SK-N-SH (cell line): ENCODE results near the gene EBF4. TPM values are rescaled to one million over a fixed set of nuclear protein-coding genes. Genes with fewer than 3 reads are reported as not detected.

ENCODE experiments used
- CTCF ChIA-PET: fragments of 300-600, 350-600 bp; formaldehyde crosslinking; extraction: SDS; loops from one replicate; lab custom pipeline; 2021; lab: Yijun Ruan, JAX
- POLR2A ChIA-PET: fragments of 350-600 bp; sonication (Branson Sonifier 250); formaldehyde crosslinking; extraction: SDS; loops from one replicate; lab custom pipeline; 2020; ENCODE audit warnings: antibody characterized with exemption, inconsistent platforms; lab: Yijun Ruan, JAX
- DNase-seq: peaks from one replicate; pipeline ENCODE4 v3.0.0; 2012
- H2AFZ ChIP-seq: fragments of 200-600 bp; sonication (generic); 2 replicates; pipeline ENCODE4 v1.8.1; 2016; ENCODE audit warnings: antibody characterized with exemption, mild to moderate bottlenecking, low read depth
- H3F3A ChIP-seq: fragments of 200-600 bp; sonication (generic); replicated peaks from 2 replicates; pipeline ENCODE3; 2016; ENCODE audit warnings: antibody characterized with exemption, mild to moderate bottlenecking; ENCODE audit not compliant: insufficient read depth
- H3K27ac ChIP-seq, 2 experiments: fragments of 200-500 bp in 1 of 2; fragments of 200-600 bp in 1 of 2; sonication (Bioruptor generic) in 1 of 2; sonication (generic), shearing (Covaris generic) in 1 of 2; 2 replicates each; pipeline versions ENCODE4 v1.5.1 to v1.6.1; 2014 to 2016; ENCODE audit warnings: low read depth in 2 of 2, inconsistent platforms in 1 of 2, low read length in 1 of 2, mild to moderate bottlenecking in 1 of 2, mixed read lengths in 1 of 2
- H3K27me3 ChIP-seq: fragments of 200-600 bp; sonication (generic), shearing (Covaris generic); 2 replicates; pipeline ENCODE4 v1.6.1; 2016; ENCODE audit warnings: mixed run types; ENCODE audit not compliant: insufficient read depth
- H3K36me3 ChIP-seq, 2 experiments: fragments of 200-500 bp in 1 of 2; fragments of 200-600 bp in 1 of 2; sonication (Bioruptor generic) in 1 of 2; sonication (generic) in 1 of 2; replicated peaks in 1 of 2; 2 replicates each; pipeline versions ENCODE3 to v1.5.1; 2014 to 2016; ENCODE audit warnings: low read length in 1 of 2, mild to moderate bottlenecking in 1 of 2; ENCODE audit not compliant: insufficient read depth in 2 of 2, control insufficient read depth in 1 of 2
- H3K4me1 ChIP-seq, 2 experiments: fragments of 200-500 bp in 1 of 2; fragments of 200-600 bp in 1 of 2; sonication (Bioruptor generic) in 1 of 2; sonication (generic), shearing (Covaris generic) in 1 of 2; 2 replicates each; pipeline versions ENCODE4 v1.5.1 to v1.6.1; 2014 to 2016; ENCODE audit warnings: low read depth in 1 of 2, low read length in 1 of 2, mixed run types in 1 of 2; ENCODE audit not compliant: insufficient read depth in 2 of 2, control insufficient read depth in 1 of 2
- H3K4me2 ChIP-seq: fragments of 200-600 bp; sonication (generic), shearing (Covaris generic); 2 replicates; pipeline ENCODE4 v1.6.1; 2017; ENCODE audit warnings: mixed run types
- H3K4me3 ChIP-seq, 2 experiments: fragments of 200-500 bp in 1 of 2; fragments of 200-600 bp in 1 of 2; sonication (Bioruptor generic) in 1 of 2; sonication (generic), shearing (Covaris generic) in 1 of 2; 2 replicates each; pipeline versions ENCODE4 v1.5.1 to v1.8.1; 2014 to 2016; ENCODE audit warnings: low read depth in 2 of 2, inconsistent platforms in 1 of 2, low read length in 1 of 2, mild to moderate bottlenecking in 1 of 2, mixed read lengths in 1 of 2, moderate library complexity in 1 of 2
- H3K79me2 ChIP-seq: fragments of 200-600 bp; sonication (generic); 2 replicates; pipeline ENCODE4 v1.8.1; 2017; ENCODE audit warnings: mild to moderate bottlenecking; ENCODE audit not compliant: insufficient read depth
- H3K9ac ChIP-seq: fragments of 200-600 bp; sonication (generic); 2 replicates; pipeline ENCODE4 v1.6.1; 2017; ENCODE audit warnings: mixed run types
- H3K9me2 ChIP-seq: fragments of 200-600 bp; sonication (generic); 2 replicates; pipeline ENCODE4 v1.6.1; 2017; ENCODE audit warnings: mixed run types
- H3K9me3 ChIP-seq: fragments of 200-600 bp; sonication (generic); 2 replicates; pipeline ENCODE4 v1.6.1; 2017; ENCODE audit warnings: mixed run types, mild to moderate bottlenecking, moderate library complexity
- H4K20me1 ChIP-seq: fragments of 200-600 bp; sonication (generic); 2 replicates; pipeline ENCODE4 v1.6.1; 2017; ENCODE audit warnings: mild to moderate bottlenecking, mixed run types; ENCODE audit not compliant: insufficient read depth
- EP300 ChIP-seq, 2 experiments: IDR thresholded peaks; 2 replicates each; pipeline versions ENCODE4 v1.4.0 to v1.6.1; 2012; ENCODE audit warnings: borderline replicate concordance in 1 of 2, low read depth in 1 of 2, low read length in 1 of 2
- FOSL2 ChIP-seq: IDR thresholded peaks from 2 replicates; pipeline ENCODE4 v1.4.0; 2012; ENCODE audit warnings: low read depth, mild to moderate bottlenecking, moderate library complexity, borderline replicate concordance
- GATA2 ChIP-seq: sonication (generic); formaldehyde crosslinking; IDR thresholded peaks from 2 replicates; pipeline ENCODE4 v1.5.0; 2020; ENCODE audit warnings: mild to moderate bottlenecking, missing genetic modification reagents
- MEF2A ChIP-seq: IDR thresholded peaks from 2 replicates; pipeline ENCODE4 v1.4.0; 2012; ENCODE audit warnings: low read depth, borderline replicate concordance
- MXI1 ChIP-seq: IDR thresholded peaks from 2 replicates; pipeline ENCODE4 v1.6.1; 2012; ENCODE audit warnings: mild to moderate bottlenecking, low read depth, low read length, improper control_type of control experiment
- NFIC ChIP-seq: IDR thresholded peaks from 2 replicates; pipeline ENCODE4 v1.4.0; 2012; ENCODE audit warnings: borderline replicate concordance
- NRF1 ChIP-seq: IDR thresholded peaks from 2 replicates; pipeline ENCODE4 v1.6.1; 2012; ENCODE audit warnings: low read depth, mild to moderate bottlenecking, low read length
- RAD21 ChIP-seq: IDR thresholded peaks from 2 replicates; pipeline ENCODE4 v1.6.1; 2012; ENCODE audit warnings: mild to moderate bottlenecking, low read length
- SMC3 ChIP-seq: IDR thresholded peaks from 2 replicates; pipeline ENCODE4 v1.6.1; 2012; ENCODE audit warnings: low read depth, low read length, improper control_type of control experiment
- WGBS: methylation state at CpG from one replicate; pipeline ENCODE4 v1.1.6; 2017; ENCODE audit warnings: low lambda C conversion rate; 5-methylcytosine and 5-hydroxymethylcytosine counted together
- polyA plus RNA-seq, 3 experiments: library from polyadenylated mRNA; depleted of rRNA; stranded (reverse); fragments of >200 nt; gene quantifications; 2 replicates each; pipeline ENCODE4 v1.2.3, GENCODE V29; 2012
- TF ChIP-seq, protein P1 (sequence below): IDR thresholded peaks from 2 replicates; pipeline ENCODE4 v1.4.0; 2012; ENCODE audit warnings: low read depth
- TF ChIP-seq, protein P2 (sequence below): fragments of 200-600 bp; sonication (generic); IDR thresholded peaks from 2 replicates; pipeline ENCODE4 v1.6.1; 2017; ENCODE audit warnings: antibody characterized with exemption, mild to moderate bottlenecking, moderate library complexity
- TF ChIP-seq, protein P3 (sequence below): IDR thresholded peaks from 2 replicates; pipeline ENCODE4 v1.4.0; 2012; ENCODE audit warnings: low read depth, borderline replicate concordance

EBF4 gene
- polyA plus RNA-seq, 1 of the 3 experiments (the other 2 are of a cell fraction) = 20.6 TPM

DNA sequence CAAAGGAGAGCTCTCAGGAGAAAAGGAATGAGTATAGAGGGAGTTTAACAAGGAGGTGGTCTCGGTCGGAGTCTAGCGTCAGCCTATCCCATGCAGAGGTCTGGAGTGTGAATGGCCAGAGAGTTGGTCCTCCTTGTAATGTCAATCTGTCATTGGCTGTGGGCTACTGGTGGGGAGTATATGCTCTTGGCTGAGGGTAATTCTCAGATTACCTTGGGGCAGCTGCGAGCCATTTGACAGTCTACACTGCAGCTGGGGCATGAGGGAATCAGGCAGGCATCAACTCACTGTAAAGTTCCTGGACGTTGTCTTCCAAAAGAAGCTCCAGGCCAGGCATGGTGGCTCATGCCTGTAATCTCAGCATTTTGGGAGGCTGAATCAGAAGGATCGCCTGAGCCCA is 48.1 kb downstream of the EBF4 start (continued):
- TF ChIP-seq, protein P1, sequence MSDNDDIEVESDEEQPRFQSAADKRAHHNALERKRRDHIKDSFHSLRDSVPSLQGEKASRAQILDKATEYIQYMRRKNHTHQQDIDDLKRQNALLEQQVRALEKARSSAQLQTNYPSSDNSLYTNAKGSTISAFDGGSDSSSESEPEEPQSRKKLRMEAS = no peak
- TF ChIP-seq EP300 (IDR thresholded peaks at IDR 0.05; ENCODE audit: borderline replicate concordance in 1 of 2, low read depth in 1 of 2, low read length in 1 of 2) (no peak), NFIC (no peak), GATA2 (CRISPR knock-in tag) (no peak), NRF1 (no peak), SMC3 (no peak), MXI1 (no peak), RAD21 (no peak)
- TF ChIP-seq, protein P2, sequence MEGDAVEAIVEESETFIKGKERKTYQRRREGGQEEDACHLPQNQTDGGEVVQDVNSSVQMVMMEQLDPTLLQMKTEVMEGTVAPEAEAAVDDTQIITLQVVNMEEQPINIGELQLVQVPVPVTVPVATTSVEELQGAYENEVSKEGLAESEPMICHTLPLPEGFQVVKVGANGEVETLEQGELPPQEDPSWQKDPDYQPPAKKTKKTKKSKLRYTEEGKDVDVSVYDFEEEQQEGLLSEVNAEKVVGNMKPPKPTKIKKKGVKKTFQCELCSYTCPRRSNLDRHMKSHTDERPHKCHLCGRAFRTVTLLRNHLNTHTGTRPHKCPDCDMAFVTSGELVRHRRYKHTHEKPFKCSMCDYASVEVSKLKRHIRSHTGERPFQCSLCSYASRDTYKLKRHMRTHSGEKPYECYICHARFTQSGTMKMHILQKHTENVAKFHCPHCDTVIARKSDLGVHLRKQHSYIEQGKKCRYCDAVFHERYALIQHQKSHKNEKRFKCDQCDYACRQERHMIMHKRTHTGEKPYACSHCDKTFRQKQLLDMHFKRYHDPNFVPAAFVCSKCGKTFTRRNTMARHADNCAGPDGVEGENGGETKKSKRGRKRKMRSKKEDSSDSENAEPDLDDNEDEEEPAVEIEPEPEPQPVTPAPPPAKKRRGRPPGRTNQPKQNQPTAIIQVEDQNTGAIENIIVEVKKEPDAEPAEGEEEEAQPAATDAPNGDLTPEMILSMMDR = no peak

DNA sequence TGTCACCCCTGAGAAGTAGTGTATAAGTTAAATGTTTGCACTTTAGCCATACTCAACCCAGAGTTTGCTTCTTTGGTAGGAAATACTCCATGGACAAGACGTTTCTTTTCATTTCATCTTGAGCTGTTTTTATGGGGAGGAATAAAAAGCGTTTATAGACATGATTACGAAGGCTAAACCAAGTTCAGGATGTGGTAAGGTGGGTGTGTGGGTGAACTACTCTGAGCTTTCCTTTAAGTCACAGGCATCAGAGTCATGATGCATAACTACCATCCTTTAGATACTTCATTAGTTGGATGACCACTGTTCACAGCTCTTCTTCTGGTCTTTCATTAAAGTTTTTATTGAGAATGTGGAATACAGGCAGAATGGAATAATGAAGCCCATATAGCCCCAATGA is 48.9 kb downstream of the EBF4 start:
- Histone ChIP-seq H3K4me2 (no peak overlapping the region), H2AFZ (no peak overlapping the region), H3K36me3 (no peaks in the 10 kb centered on the region), H3K9ac (no peak overlapping the region), H3K4me1 (no peaks in the 10 kb centered on the region), H3K4me3 (no peak overlapping the region), H3K9me3 (no peaks in the 10 kb centered on the region), H3F3A (no peaks in the 10 kb centered on the region), H3K9me2 (no peaks in the 10 kb centered on the region), H4K20me1 (no peaks in the 10 kb centered on the region), H3K27ac (no peak overlapping the region), H3K79me2 (no peaks in the 10 kb centered on the region), H3K27me3 (no peaks in the 10 kb centered on the region)
- CTCF ChIA-PET = interaction anchor here (0.7 to 2.2 kb wide), 7 partner anchors 10 to 95 kb away, joined by 3 to 10 read pairs (median 4); no protein-coding TSS in a partner anchor
- POLR2A ChIA-PET = no interaction called here
- WGBS = 70% methylated on average over 3 of the region's 3 CpGs
- no peak for DNase-seq
- no peak for TF ChIP-seq NRF1

DNA sequence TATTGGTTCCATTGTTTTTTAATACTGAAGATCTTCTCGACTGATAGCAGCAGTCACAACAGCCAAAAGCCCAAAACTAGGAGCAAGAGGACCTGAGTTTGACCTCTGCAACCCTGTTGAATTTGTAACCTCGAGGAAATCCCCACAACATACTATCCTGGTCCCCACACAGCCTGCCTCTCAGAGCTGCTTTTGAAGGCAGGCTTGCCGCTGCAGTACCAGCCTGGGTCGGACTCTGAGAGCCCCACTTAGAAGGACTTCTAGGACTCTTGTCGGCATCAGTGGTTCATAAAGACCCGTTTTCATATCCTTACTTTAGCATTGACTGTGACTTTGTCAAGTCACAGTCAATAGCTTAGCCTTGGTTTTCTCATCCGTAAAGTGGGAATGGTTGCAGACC is 49.3 kb downstream of the EBF4 start:
- DNase-seq = no peak
- TF ChIP-seq FOSL2 = no peak
- no peak for TF ChIP-seq NRF1
- no peak for TF ChIP-seq MEF2A
- TF ChIP-seq NFIC = no peak
- TF ChIP-seq GATA2 (CRISPR knock-in tag) = no peak
- TF ChIP-seq, protein P3, sequence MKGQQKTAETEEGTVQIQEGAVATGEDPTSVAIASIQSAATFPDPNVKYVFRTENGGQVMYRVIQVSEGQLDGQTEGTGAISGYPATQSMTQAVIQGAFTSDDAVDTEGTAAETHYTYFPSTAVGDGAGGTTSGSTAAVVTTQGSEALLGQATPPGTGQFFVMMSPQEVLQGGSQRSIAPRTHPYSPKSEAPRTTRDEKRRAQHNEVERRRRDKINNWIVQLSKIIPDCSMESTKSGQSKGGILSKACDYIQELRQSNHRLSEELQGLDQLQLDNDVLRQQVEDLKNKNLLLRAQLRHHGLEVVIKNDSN = no peak
- TF ChIP-seq SMC3 = no peak
- TF ChIP-seq, all 33 proteins: peak for 0
- no peak overlapping the region for H3K4me3 ChIP-seq
- no peak overlapping the region for H2AFZ ChIP-seq
- H3K9ac ChIP-seq = no peak overlapping the region
- H3K9me2 ChIP-seq = no peaks in the 10 kb centered on the region
- WGBS = 55% methylated on average over 7 of the region's 7 CpGs
- no peaks in the 10 kb centered on the region for H3K79me2 ChIP-seq
- H3K27ac ChIP-seq = no peak overlapping the region
- H3K27me3 ChIP-seq = no peaks in the 10 kb centered on the region
- POLR2A ChIA-PET = no interaction called here
- no peak overlapping the region for H3K4me2 ChIP-seq
- no peaks in the 10 kb centered on the region for H3F3A ChIP-seq
- no peaks in the 10 kb centered on the region for H3K9me3 ChIP-seq
- no peaks in the 10 kb centered on the region for H3K36me3 ChIP-seq
- CTCF ChIA-PET = interaction anchor here (1.0 to 2.2 kb wide), 5 partner anchors 8 to 54 kb away, joined by 3 to 10 read pairs (median 4); no protein-coding TSS in a partner anchor
- no peaks in the 10 kb centered on the region for H3K4me1 ChIP-seq
- H4K20me1 ChIP-seq = no peaks in the 10 kb centered on the region
